ENCODE measurements around the gene PPP1R1B.

The PPP1R1B gene

GRCh38 chr17:39677542-39678339 lies 51.0 kb downstream of the PPP1R1B start:
- TF ChIP-seq MAX (IDR thresholded peaks at IDR 0.05) (no peak), ZBTB7A (IDR thresholded peaks at IDR 0.05; ENCODE audit: low read depth) (no peak), NFIC (IDR thresholded peaks at IDR 0.05) (peak; percentile 34; the same call in 1 of the 2 replicates), RAD21 (IDR thresholded peaks at IDR 0.05; ENCODE audit: low read depth) (no peak), FOXM1 (IDR thresholded peaks at IDR 0.05; ENCODE audit: borderline replicate concordance, low read depth) (no peak), CREB1 (IDR thresholded peaks at IDR 0.05; ENCODE audit: low read depth) (no peak), EP300 (IDR thresholded peaks at IDR 0.05; ENCODE audit: borderline replicate concordance) (no peak), YY1 (IDR thresholded peaks at IDR 0.05; ENCODE audit: low read depth) (no peak), CEBPB (IDR thresholded peaks at IDR 0.05) (no peak), TCF12 (IDR thresholded peaks at IDR 0.05; ENCODE audit: low read depth) (peak; percentile 40; the same call in 1 of the 2 replicates), REST (IDR thresholded peaks at IDR 0.05; ENCODE audit: low read depth) (no peak), TAF1 (IDR thresholded peaks at IDR 0.05; ENCODE audit: low read depth) (no peak), USF1 (IDR thresholded peaks at IDR 0.05) (no peak), TEAD4 (IDR thresholded peaks at IDR 0.05) (peak; percentile 21; the same call in 1 of the 2 replicates), EGR1 (IDR thresholded peaks at IDR 0.05) (no peak)

- TF ChIP-seq CREB1 (IDR thresholded peaks at IDR 0.05; ENCODE audit: low read depth) (no peak), CEBPB (IDR thresholded peaks at IDR 0.05) (no peak), FOXM1 (IDR thresholded peaks at IDR 0.05; ENCODE audit: borderline replicate concordance, low read depth) (no peak), YY1 (IDR thresholded peaks at IDR 0.05; ENCODE audit: low read depth) (no peak), ZBTB7A (IDR thresholded peaks at IDR 0.05; ENCODE audit: low read depth) (no peak), TAF1 (IDR thresholded peaks at IDR 0.05; ENCODE audit: low read depth) (no peak), MAX (IDR thresholded peaks at IDR 0.05) (no peak), EGR1 (IDR thresholded peaks at IDR 0.05) (no peak), TCF12 (IDR thresholded peaks at IDR 0.05; ENCODE audit: low read depth) (no peak), REST (IDR thresholded peaks at IDR 0.05; ENCODE audit: low read depth) (no peak), EP300 (IDR thresholded peaks at IDR 0.05; ENCODE audit: borderline replicate concordance) (no peak), USF1 (IDR thresholded peaks at IDR 0.05) (no peak), RAD21 (IDR thresholded peaks at IDR 0.05; ENCODE audit: low read depth) (no peak), NFIC (IDR thresholded peaks at IDR 0.05) (no peak), TEAD4 (IDR thresholded peaks at IDR 0.05) (no peak)
Observed at GRCh38 chr17:39678340-39679116, 51.8 kb downstream of the PPP1R1B start.

- no peak for TF ChIP-seq ZBTB7A (IDR thresholded peaks at IDR 0.05; ENCODE audit: low read depth)
- no peak for TF ChIP-seq USF1 (IDR thresholded peaks at IDR 0.05)
- no peak for TF ChIP-seq YY1 (IDR thresholded peaks at IDR 0.05; ENCODE audit: low read depth)
- TF ChIP-seq REST (IDR thresholded peaks at IDR 0.05; ENCODE audit: low read depth), result no peak
- no peak for TF ChIP-seq CREB1 (IDR thresholded peaks at IDR 0.05; ENCODE audit: low read depth)
- no peak for TF ChIP-seq EGR1 (IDR thresholded peaks at IDR 0.05)
Observed at GRCh38 chr17:39679521-39680192, 52.9 kb downstream of the PPP1R1B start.

All from Ishikawa (cell line).